Activated B cell treated with CpG ODN at 0.5 μM for 24 hours (primary cell): ENCODE data around the gene DDX41. TPM values are rescaled to one million over a fixed set of nuclear protein-coding genes. Genes with fewer than 3 reads are reported as not detected.

Experiments used
- ATAC-seq: fragments of 200-7000 bp; cut with Tn5 transposase; one replicate; pipeline ENCODE4 v1.10.0; 2021; ENCODE audit warnings: low read depth, mild to moderate bottlenecking, moderate library complexity
- CTCF ChIA-PET: fragments of 350-600 bp; sonication (Branson Sonifier 250); formaldehyde crosslinking; loops from one replicate; lab custom pipeline; 2021; ENCODE audit warnings: antibody characterized with exemption; lab: Charles Lee
- POLR2A ChIA-PET: fragments of 350-600 bp; sonication (Branson Sonifier 250); formaldehyde crosslinking; loops from one replicate; lab custom pipeline; 2021; ENCODE audit warnings: antibody characterized with exemption; lab: Charles Lee
- DNase-seq: peaks from one replicate; pipeline ENCODE4 v3.0.0; 2022
- H3K27ac Mint-ChIP-seq: one replicate; pipeline ENCODE4 v1.8.0; 2020; ENCODE audit warnings: mixed read lengths
- H3K27me3 Mint-ChIP-seq: one replicate; pipeline ENCODE4 v1.8.0; 2021; ENCODE audit warnings: mixed read lengths
- H3K36me3 Mint-ChIP-seq: one replicate; pipeline ENCODE4 v1.8.0; 2021; ENCODE audit warnings: low read depth, mixed read lengths
- H3K4me1 Mint-ChIP-seq: one replicate; pipeline ENCODE4 v1.8.0; 2021; ENCODE audit warnings: mixed read lengths
- H3K4me3 Mint-ChIP-seq: one replicate; pipeline ENCODE4 v1.8.0; 2020; ENCODE audit warnings: mild to moderate bottlenecking, mixed read lengths
- H3K9me3 Mint-ChIP-seq: one replicate; pipeline ENCODE4 v1.8.0; 2020; ENCODE audit warnings: mixed read lengths
- CTCF ChIP-seq: fragments of 200-600 bp; IDR thresholded peaks from one replicate; pipeline ENCODE4 v1.8.0; 2022; ENCODE audit warnings: antibody characterized with exemption, mild to moderate bottlenecking
- intact Hi-C: fragments of 100-400 bp; cut with micrococcal nuclease; formaldehyde crosslinking; loops from one replicate; pipeline ENCODE4 v1.15.1; 2024
- total RNA-seq: library from RNA; stranded (reverse); gene quantifications from 2 replicates; pipeline ENCODE4 v1.2.3, GENCODE V29; 2022

The DDX41 gene
- total RNA-seq, 1 donor from 2014 or later, result 144 TPM

GRCh38 chr5:177508221-177508611 lies 8.5 kb downstream of the DDX41 start:
- ChIA-PET POLR2A (interaction anchor here (0.8 to 5.9 kb wide), 10 partner anchors 9 to 106 kb away, joined by 3 to 96 read pairs (median 8); partner anchors contain the start of genes B4GALT7, DDX41, PDLIM7 and TMED9), CTCF (interaction anchor here (1.1 to 2.7 kb wide), 6 partner anchors 10 to 205 kb away, joined by 3 to 11 read pairs (median 10); partner anchors contain the start of genes PDLIM7, PRELID1 and RAB24)
- peaks cover 60% of the 10 kb centered on the region for H3K36me3 Mint-ChIP-seq
- no peaks in the 10 kb centered on the region for H3K27me3 Mint-ChIP-seq
- H3K27ac Mint-ChIP-seq, result peak overlapping the region; percentile 96
- intact Hi-C loops, result loop anchor here (1.0 to 10.0 kb wide), 2 partner anchors 11 to 393 kb away; partner anchors contain the start of gene PDLIM7
- ATAC-seq (no peak), DNase-seq (peak; percentile 42)
- no peaks in the 10 kb centered on the region for H3K9me3 Mint-ChIP-seq
- no peak for TF ChIP-seq CTCF
- H3K4me3 Mint-ChIP-seq, result peak overlapping the region; percentile 93
- H3K4me1 Mint-ChIP-seq, result peaks cover 58% of the 10 kb centered on the region

GRCh38 chr5:177507596-177508220 lies 9.1 kb downstream of the DDX41 start:
- Mint-ChIP-seq H3K27me3 (no peaks in the 10 kb centered on the region), H3K27ac (peak overlapping the region; percentile 96), H3K9me3 (no peaks in the 10 kb centered on the region), H3K4me3 (peak overlapping the region; percentile 93), H3K4me1 (peaks cover 63% of the 10 kb centered on the region), H3K36me3 (peaks cover 57% of the 10 kb centered on the region)
- no peak for TF ChIP-seq CTCF
- ChIA-PET CTCF (interaction anchor here (1.0 to 1.9 kb wide), 8 partner anchors 10 to 204 kb away, joined by 3 to 11 read pairs (median 4); partner anchors contain the start of genes PDLIM7, PRELID1 and RAB24), POLR2A (interaction anchor here (1.1 to 5.9 kb wide), 6 partner anchors 9 to 92 kb away, joined by 3 to 96 read pairs (median 14); partner anchors contain the start of genes B4GALT7, DDX41 and PDLIM7)
- intact Hi-C loops, result loop anchor here (1.0 to 10.0 kb wide), 2 partner anchors 10 to 393 kb away; partner anchors contain the start of gene PDLIM7
- ATAC-seq (no peak), DNase-seq (peak; percentile 42)

- H3K4me1 Mint-ChIP-seq, result peaks cover 68% of the 10 kb centered on the region
- no peaks in the 10 kb centered on the region for H3K27me3 Mint-ChIP-seq
- H3K27ac Mint-ChIP-seq, result peak overlapping the region; percentile 96
- no peak for ATAC-seq
- H3K4me3 Mint-ChIP-seq, result peak overlapping the region; percentile 93
- TF ChIP-seq CTCF, result no peak
- ChIA-PET CTCF (interaction anchor here (1.0 to 1.5 kb wide), 4 partner anchors 9 to 204 kb away, joined by 3 read pairs; partner anchors contain the start of genes PDLIM7, PRELID1 and RAB24), POLR2A (interaction anchor here (0.7 to 5.9 kb wide), 5 partner anchors 10 to 93 kb away, joined by 3 to 96 read pairs (median 9); partner anchors contain the start of genes B4GALT7, DDX41 and PDLIM7)
- no peaks in the 10 kb centered on the region for H3K9me3 Mint-ChIP-seq
- intact Hi-C loops, result loop anchor here (10.0 kb wide), 1 partner anchor 392 kb away; no protein-coding TSS in a partner anchor
- DNase-seq, result no peak
- H3K36me3 Mint-ChIP-seq, result peaks cover 58% of the 10 kb centered on the region
Measured at GRCh38 chr5:177507165-177507564, 9.6 kb downstream of the DDX41 start.

GRCh38 chr5:177505075-177505474 lies 11.7 kb downstream of the DDX41 start:
- no peak overlapping the region for H3K27ac Mint-ChIP-seq
- H3K4me1 Mint-ChIP-seq, result peaks cover 72% of the 10 kb centered on the region
- DNase-seq, result no peak
- no peak overlapping the region for H3K4me3 Mint-ChIP-seq
- no peak for ATAC-seq
- no peaks in the 10 kb centered on the region for H3K27me3 Mint-ChIP-seq
- no peaks in the 10 kb centered on the region for H3K9me3 Mint-ChIP-seq
- no peak for TF ChIP-seq CTCF
- ChIA-PET CTCF (interaction anchor here (1.4 kb wide), 1 partner anchor 50 kb away, joined by 4 read pairs; no protein-coding TSS in a partner anchor), POLR2A (no interaction called here)
- intact Hi-C loops, result loop anchor here (10.0 kb wide), 1 partner anchor 390 kb away; no protein-coding TSS in a partner anchor
- peaks cover 41% of the 10 kb centered on the region for H3K36me3 Mint-ChIP-seq
